ENCODE results near the gene SPOCK2. TPM values are rescaled to one million over a fixed set of nuclear protein-coding genes. Genes with fewer than 3 reads are reported as not detected.

The SPOCK2 gene
- total RNA-seq, 1 experiment from 2014 or later, result 1.8 TPM

GRCh38 chr10:72068901-72069446 lies 19.4 kb downstream of the SPOCK2 start:
- no peak overlapping the region for H2BK15ac ChIP-seq (ENCODE audit: low read depth, low read length)
- H4K20me1 ChIP-seq (ENCODE audit: control insufficient read depth, insufficient read depth, insufficient read length), result no peaks in the 10 kb centered on the region
- Mint-ChIP-seq H3K27ac (peak overlapping the region in 1 of 3 experiments; percentile 21; a peak in 1 of 7 replicates), H3K36me3 (ENCODE audit: insufficient read depth in 1 of 3, low read depth in 3 of 3) (no peaks in the 10 kb centered on the region), H3K9me3 (no peaks in the 10 kb centered on the region), H3K4me1 (peaks cover 6 to 11% of the 10 kb centered on the region in 2 experiments; a peak in 2 of 4 replicates), H3K27me3 (ENCODE audit: low read depth) (no peaks in the 10 kb centered on the region; the same call in 1 of the 2 replicates), H3K4me3 (no peak overlapping the region)
- no peaks in the 10 kb centered on the region for H3K4me1 ChIP-seq (ENCODE audit: insufficient read depth, low read length)
- no peaks in the 10 kb centered on the region for H3K79me1 ChIP-seq (ENCODE audit: insufficient read depth, low read depth, low read length, poor library complexity, severe bottlenecking)
- DNase-seq, result no peak
- H2AK5ac ChIP-seq (ENCODE audit: insufficient read length, low read length), result no peak overlapping the region
- no peak overlapping the region for H4K5ac ChIP-seq (ENCODE audit: insufficient read length, low read depth, low read length)
- H3K4ac ChIP-seq (ENCODE audit: low read depth, low read length), result no peak overlapping the region
- no peak overlapping the region for H3K18ac ChIP-seq (ENCODE audit: insufficient read length, low read depth, low read length)
- no CpG with 5 or more reads among the region's 12 CpGs for WGBS (ENCODE audit: extremely low coverage, insufficient read length, low lambda C conversion rate)
- no peak overlapping the region for H4K8ac ChIP-seq (replicated peaks; ENCODE audit: insufficient read length, low read depth, low read length)
- no peak overlapping the region for H3K56ac ChIP-seq (ENCODE audit: insufficient read length, low read depth, low read length)
- no peak overlapping the region for H2AFZ ChIP-seq (ENCODE audit: low read length)
- H3K9me3 ChIP-seq (ENCODE audit: control insufficient read depth, low read depth, low read length), result no peaks in the 10 kb centered on the region
- no peaks in the 10 kb centered on the region for H3K27me3 ChIP-seq (ENCODE audit: insufficient read depth, low read length)
- no peak overlapping the region for H3T11ph ChIP-seq (ENCODE audit: low read length)
- H3K14ac ChIP-seq (ENCODE audit: insufficient read depth, low read length), result no peak overlapping the region
- H4K91ac ChIP-seq (ENCODE audit: insufficient read length, low read depth, low read length), result no peak overlapping the region
- H3K4me2 ChIP-seq (ENCODE audit: insufficient read depth, insufficient read length, low read length), result no peak overlapping the region
- no peak overlapping the region for H3K23ac ChIP-seq (ENCODE audit: insufficient read length, low read depth, low read length)
- H3K27ac ChIP-seq (ENCODE audit: insufficient read length, low read depth, low read length), result no peak overlapping the region
- no peak overlapping the region for H2BK120ac ChIP-seq (ENCODE audit: low read depth, low read length, poor library complexity, severe bottlenecking)
- H3K23me2 ChIP-seq (ENCODE audit: insufficient read length, low read depth, low read length, poor library complexity, severe bottlenecking), result no peaks in the 10 kb centered on the region
- no peaks in the 10 kb centered on the region for H3K79me2 ChIP-seq (ENCODE audit: insufficient read depth, low read length)
- no peak overlapping the region for H2BK20ac ChIP-seq (ENCODE audit: low read depth, low read length, poor library complexity, severe bottlenecking)
- no peak for TF ChIP-seq CTCF (conservative IDR thresholded peaks at IDR 0.05)
- H3K9ac ChIP-seq (ENCODE audit: extremely low read depth, insufficient read length, low read length), result no peak overlapping the region
- H2BK5ac ChIP-seq (ENCODE audit: insufficient read length, low read length), result no peak overlapping the region
- no peak overlapping the region for H2BK12ac ChIP-seq (ENCODE audit: insufficient read length, low read depth, low read length)
